Stimulated activated CD8-positive, alpha-beta memory T cell treated with anti-CD3 and anti-CD28 coated beads, Interleukin-7, amount 100 ng/mL, for 48 hours (primary cell): ENCODE measurements around the gene TTC28.

ENCODE experiments used
- DNase-seq, 2 donors: peaks; one replicate each; pipeline ENCODE4 v3.0.0-alpha.2; 2020; ENCODE audit warnings: low read depth in 1 of 2; ENCODE audit errors: extremely low read depth in 1 of 2

Gene TTC28

GRCh38 chr22:27998511-27999410 is 680.9 kb downstream of the TTC28 start:
- no peak for DNase-seq

GRCh38 chr22:27997538-27997937 is 682.1 kb downstream of the TTC28 start:
- no peak for DNase-seq

GRCh38 chr22:27996981-27997380 is 682.7 kb downstream of the TTC28 start:
- no peak for DNase-seq

- DNase-seq: no peak
These were observed 683.1 kb downstream of the TTC28 start for GRCh38 chr22:27996529-27996925.

- no peak for DNase-seq
These were observed 683.7 kb downstream of the TTC28 start for GRCh38 chr22:27995801-27996528.

- DNase-seq: no peak
These were observed 684.9 kb downstream of the TTC28 start for GRCh38 chr22:27994481-27995331.

- no peak for DNase-seq
These were observed 685.8 kb downstream of the TTC28 start for GRCh38 chr22:27993774-27994350.

GRCh38 chr22:27993201-27993635 is 686.4 kb downstream of the TTC28 start:
- DNase-seq: no peak

GRCh38 chr22:27992294-27993165 is 687.1 kb downstream of the TTC28 start:
- no peak for DNase-seq

GRCh38 chr22:27991586-27992293 is 687.9 kb downstream of the TTC28 start:
- DNase-seq: no peak

GRCh38 chr22:27990879-27991278 is 688.8 kb downstream of the TTC28 start:
- DNase-seq: no peak

GRCh38 chr22:27990451-27990840 is 689.2 kb downstream of the TTC28 start:
- no peak for DNase-seq

- no peak for DNase-seq
These were observed 689.7 kb downstream of the TTC28 start for GRCh38 chr22:27989758-27990450.

GRCh38 chr22:27988704-27989103 is 690.9 kb downstream of the TTC28 start:
- DNase-seq: no peak

GRCh38 chr22:27987557-27987956 is 692.1 kb downstream of the TTC28 start:
- DNase-seq: no peak

GRCh38 chr22:27986937-27987336 is 692.7 kb downstream of the TTC28 start:
- no peak for DNase-seq

- DNase-seq: no peak
These were observed 693.2 kb downstream of the TTC28 start for GRCh38 chr22:27986459-27986858.
